HG02623 (cell line): ENCODE measurements around the gene MIPOL1.
"Not testable (repeated sequence)": the region's sequence is repeated elsewhere in the genome, so short reads cannot be mapped to it uniquely, and the experiment has no call there.

Experiments used
- ATAC-seq: cut with Tn5 transposase; IDR thresholded peaks from one replicate; pipeline ENCODE4 v1.9.1; 2021; ENCODE audit warnings: moderate library complexity; ENCODE audit not compliant: unreplicated experiment

MIPOL1 gene

GRCh38 chr14:37512173-37512572, 314.4 kb downstream of the MIPOL1 start:
- no peak for ATAC-seq

GRCh38 chr14:37515771-37516170, 318.0 kb downstream of the MIPOL1 start:
- no peak for ATAC-seq

GRCh38 chr14:37526994-37527393, 329.3 kb downstream of the MIPOL1 start:
- no peak for ATAC-seq

GRCh38 chr14:37539992-37540391, 342.3 kb downstream of the MIPOL1 start:
- ATAC-seq: no peak

GRCh38 chr14:37544407-37544806, 346.7 kb downstream of the MIPOL1 start:
- no peak for ATAC-seq

GRCh38 chr14:37545174-37545573, 347.4 kb downstream of the MIPOL1 start:
- no peak for ATAC-seq

GRCh38 chr14:37546621-37547447, 349.1 kb downstream of the MIPOL1 start:
- ATAC-seq: no peak

- ATAC-seq: no peak
These were observed 352.8 kb downstream of the MIPOL1 start for GRCh38 chr14:37550511-37550910.

- ATAC-seq: no peak
These were observed 353.4 kb downstream of the MIPOL1 start for GRCh38 chr14:37551119-37551518.

GRCh38 chr14:37553935-37554550, 356.3 kb downstream of the MIPOL1 start:
- ATAC-seq: no peak

GRCh38 chr14:37555596-37555995, 357.9 kb downstream of the MIPOL1 start:
- ATAC-seq: not testable (repeated sequence)

- no peak for ATAC-seq
These were observed 361.0 kb downstream of the MIPOL1 start for GRCh38 chr14:37558740-37559139.

- no peak for ATAC-seq
These were observed 361.6 kb downstream of the MIPOL1 start for GRCh38 chr14:37559386-37559785.

- no peak for ATAC-seq
These were observed 365.5 kb downstream of the MIPOL1 start for GRCh38 chr14:37563189-37563588.

- ATAC-seq: no peak
These were observed 367.8 kb downstream of the MIPOL1 start for GRCh38 chr14:37565550-37565949.

- no peak for ATAC-seq
These were observed 369.2 kb downstream of the MIPOL1 start for GRCh38 chr14:37566811-37567371.

GRCh38 chr14:37569729-37570128, 372.0 kb downstream of the MIPOL1 start:
- ATAC-seq: no peak

- ATAC-seq: no peak
These were observed 373.7 kb downstream of the MIPOL1 start for GRCh38 chr14:37571391-37571790.

GRCh38 chr14:37573356-37573755, 375.6 kb downstream of the MIPOL1 start:
- ATAC-seq: no peak

GRCh38 chr14:37579274-37579673, 381.5 kb downstream of the MIPOL1 start:
- ATAC-seq: no peak

- no peak for ATAC-seq
These were observed 382.4 kb downstream of the MIPOL1 start for GRCh38 chr14:37580146-37580545.
